GM21576 (cell line): ENCODE results near the gene TJP3.
"Not testable (repeated sequence)": the region's sequence is repeated elsewhere in the genome, so short reads cannot be mapped to it uniquely, and the experiment has no call there.

Experiments used
- ATAC-seq: cut with Tn5 transposase; IDR thresholded peaks from one replicate; pipeline ENCODE4 v1.9.1; 2021; ENCODE audit warnings: mild to moderate bottlenecking, moderate library complexity; ENCODE audit not compliant: unreplicated experiment

Gene TJP3

GRCh38 chr19:3708207-3708931, at the start of gene TJP3:
TJP3 (plus strand) TSS chr19:3708384; CDS start chr19:3728433, 20,049 bp downstream.
- ATAC-seq = no peak

GRCh38 chr19:3658870-3659745, 49.1 kb upstream of the TJP3 start:
- ATAC-seq = no peak

- ATAC-seq = no peak
Observed at GRCh38 chr19:3659746-3660112, 48.5 kb upstream of the TJP3 start.

DNA sequence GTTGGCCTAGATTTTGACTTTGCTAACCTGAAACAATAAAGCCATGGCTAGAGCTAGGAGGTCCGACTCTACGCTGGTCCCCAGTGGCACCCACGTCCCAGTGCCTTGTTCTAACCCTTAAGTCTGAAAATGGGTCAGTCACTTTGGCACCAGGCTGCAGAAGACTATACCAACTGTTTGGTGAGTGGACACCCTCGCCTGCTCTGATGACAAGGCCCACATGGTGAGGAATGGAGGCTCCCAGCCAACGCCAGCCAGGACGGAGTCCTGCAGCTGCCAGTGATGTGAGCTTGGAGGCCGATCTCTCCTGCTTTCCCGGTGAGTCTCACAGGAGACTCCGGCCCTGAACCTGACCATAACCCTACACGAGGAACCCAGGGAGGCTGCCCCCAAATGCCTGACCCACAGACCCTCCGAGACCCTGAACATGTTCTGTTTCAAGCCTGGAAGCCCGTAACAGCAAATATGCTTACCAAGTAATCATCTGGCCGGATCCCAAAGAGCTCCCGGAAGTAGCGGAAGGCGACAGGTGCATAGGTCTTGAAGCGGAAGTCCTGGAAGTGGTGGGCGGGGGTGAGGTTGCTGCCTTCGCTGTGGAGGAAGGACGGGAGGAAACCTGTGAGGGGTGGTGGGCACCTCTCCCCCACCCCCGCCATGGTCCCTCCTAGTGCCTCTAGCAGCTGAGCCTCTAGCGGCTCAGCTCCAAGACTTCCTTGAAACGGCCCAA, 47.5 kb upstream of the TJP3 start:
- ATAC-seq = no peak

DNA sequence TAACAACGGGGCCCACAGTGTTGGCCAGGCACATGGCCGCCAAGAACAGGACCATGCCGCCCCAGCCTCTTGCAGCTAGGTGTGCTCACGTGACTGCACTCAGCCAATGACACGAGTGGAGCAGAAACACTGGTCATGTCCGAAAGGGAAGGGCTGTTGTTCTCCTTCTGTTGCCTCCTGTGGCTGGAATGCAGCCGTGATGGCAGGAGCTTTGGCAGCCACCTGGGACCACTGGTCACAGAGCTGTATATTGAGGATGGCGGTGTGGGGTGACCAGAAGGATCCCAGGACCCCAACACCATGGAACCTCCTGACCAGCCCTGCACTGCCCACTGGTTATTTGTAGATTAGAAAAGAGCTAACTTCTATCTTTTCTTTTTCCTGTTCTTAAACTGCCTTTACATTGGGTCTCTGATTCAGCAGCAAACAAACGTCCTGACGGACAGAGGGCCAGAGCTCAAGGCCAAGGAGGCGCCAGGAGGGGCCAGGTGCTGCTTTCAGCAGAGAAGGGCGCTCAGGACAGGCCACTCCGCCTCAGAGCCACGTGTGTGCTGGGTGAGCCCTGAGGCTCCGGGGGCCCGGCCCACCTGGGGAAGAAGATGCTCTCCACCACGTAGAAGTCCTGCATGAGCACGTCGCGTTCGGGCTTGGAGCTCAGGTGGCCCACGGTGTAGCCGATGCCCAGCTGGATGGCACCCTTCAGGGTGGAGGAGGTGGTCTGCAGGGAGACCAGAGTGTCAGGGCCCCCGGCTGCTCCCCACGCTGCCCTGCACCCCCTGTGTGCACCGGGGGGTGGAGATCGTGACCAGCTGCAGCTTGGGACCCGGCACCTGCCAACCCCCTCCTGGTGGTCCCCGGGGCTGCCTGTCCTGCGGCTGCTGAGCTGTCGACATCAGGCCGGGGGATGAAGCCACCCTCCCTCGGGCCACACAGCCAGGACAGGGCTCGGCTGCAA, 46.6 kb upstream of the TJP3 start:
- no peak for ATAC-seq

GRCh38 chr19:3663838-3664237, 44.3 kb upstream of the TJP3 start:
- ATAC-seq = no peak

- ATAC-seq = no peak
Observed at GRCh38 chr19:3664879-3665642, 43.1 kb upstream of the TJP3 start.

DNA sequence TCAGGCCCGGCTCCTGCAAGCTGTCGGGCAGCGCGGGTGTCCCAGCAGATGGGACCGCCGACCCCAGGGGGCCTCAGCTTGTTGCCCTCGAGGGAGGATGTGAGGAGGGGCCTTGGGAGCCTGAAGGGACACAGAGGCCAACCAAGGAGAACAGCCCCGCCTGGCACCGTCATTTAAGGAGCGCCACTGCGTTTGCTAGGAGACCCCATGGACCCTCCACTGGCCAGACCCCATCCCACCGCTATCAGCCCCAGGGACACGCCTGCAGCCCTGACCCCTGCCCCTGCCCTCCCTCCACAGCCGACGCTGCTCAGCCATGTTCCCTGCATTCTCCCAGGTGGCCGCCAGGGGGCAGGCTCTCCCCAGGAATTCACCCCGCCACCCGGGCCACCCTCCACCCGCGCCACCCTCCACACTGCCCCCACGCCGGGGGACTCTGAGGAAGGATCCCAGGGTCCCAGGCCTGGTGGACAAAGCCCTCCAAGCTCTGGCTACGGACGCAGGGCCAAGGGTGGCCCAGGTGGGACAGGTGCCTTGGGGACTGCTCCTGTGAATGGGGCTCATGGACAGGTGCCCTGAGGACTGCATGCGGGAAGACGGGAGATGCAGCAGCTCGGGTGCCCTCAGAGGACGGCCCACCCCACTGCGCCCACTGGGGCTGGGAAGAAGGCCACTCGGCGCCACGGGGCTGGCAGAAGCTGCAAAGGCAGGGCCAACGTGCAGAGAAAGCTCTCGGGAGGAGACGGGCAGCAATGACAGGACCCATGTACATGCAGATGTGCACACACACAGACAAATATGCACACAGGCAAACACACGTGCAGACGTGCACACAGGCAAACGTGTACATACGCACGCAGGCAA, 42.3 kb upstream of the TJP3 start:
- no peak for ATAC-seq

DNA sequence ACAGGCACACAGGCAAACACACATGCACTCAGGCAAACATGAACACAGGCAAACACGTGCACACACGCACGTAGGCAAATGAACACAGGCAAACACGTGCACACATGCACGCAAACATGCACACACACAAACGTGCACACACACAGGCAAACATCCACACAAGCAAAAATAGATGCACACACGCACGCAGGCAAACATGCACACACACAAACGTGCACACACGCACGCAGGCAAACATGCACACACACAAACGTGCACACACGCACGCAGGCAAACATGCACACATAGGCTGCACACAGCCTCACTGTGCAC, 41.7 kb upstream of the TJP3 start:
- ATAC-seq = not testable (repeated sequence)

GRCh38 chr19:3667037-3667638, 41.0 kb upstream of the TJP3 start:
- ATAC-seq = no peak

- ATAC-seq = no peak
Observed at GRCh38 chr19:3667766-3668165, 40.4 kb upstream of the TJP3 start.

GRCh38 chr19:3668331-3669081, 39.7 kb upstream of the TJP3 start:
- ATAC-seq = no peak

DNA sequence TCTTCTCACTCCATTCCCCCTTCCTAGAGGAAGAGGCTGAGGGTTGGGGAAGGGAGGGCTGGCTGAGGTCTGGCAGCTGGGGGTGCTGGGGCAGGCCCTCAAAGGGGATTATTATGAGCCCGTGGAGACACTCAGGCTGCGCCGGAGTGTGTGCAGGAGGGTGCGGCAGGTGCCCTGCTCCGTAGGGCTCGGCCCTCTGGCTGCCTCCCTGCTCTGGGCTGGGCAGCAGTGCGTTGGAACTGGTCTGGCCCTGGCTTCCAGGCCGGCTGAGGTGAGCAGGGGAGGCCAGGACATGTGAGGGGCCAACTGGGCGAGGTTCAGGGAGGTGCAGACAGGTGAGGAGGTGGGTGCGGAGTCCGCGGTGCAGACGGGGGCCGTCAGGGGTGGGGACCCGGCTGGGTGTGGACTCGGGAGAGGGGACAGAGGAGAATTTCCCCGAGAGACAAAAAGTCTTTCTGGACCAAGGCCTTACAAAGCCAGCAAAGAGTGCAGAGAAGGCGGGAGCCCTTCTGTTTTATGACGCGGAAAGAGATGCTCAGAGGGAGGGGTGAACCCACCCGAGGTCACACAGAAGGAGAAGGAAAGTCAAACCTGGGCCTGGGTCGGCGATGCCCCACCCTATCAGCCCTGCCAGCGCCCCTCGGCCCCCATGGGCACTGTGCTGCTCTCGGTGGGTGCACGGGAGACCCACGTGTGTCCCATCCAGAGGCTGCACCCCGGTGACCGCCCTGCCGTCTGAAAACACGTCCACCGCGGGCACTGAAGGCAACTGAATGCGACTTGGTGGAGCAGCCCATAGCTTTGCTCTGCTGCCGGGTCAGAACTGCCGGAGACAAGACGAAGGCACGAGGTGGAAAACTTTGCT, 38.9 kb upstream of the TJP3 start:
- ATAC-seq = no peak

DNA sequence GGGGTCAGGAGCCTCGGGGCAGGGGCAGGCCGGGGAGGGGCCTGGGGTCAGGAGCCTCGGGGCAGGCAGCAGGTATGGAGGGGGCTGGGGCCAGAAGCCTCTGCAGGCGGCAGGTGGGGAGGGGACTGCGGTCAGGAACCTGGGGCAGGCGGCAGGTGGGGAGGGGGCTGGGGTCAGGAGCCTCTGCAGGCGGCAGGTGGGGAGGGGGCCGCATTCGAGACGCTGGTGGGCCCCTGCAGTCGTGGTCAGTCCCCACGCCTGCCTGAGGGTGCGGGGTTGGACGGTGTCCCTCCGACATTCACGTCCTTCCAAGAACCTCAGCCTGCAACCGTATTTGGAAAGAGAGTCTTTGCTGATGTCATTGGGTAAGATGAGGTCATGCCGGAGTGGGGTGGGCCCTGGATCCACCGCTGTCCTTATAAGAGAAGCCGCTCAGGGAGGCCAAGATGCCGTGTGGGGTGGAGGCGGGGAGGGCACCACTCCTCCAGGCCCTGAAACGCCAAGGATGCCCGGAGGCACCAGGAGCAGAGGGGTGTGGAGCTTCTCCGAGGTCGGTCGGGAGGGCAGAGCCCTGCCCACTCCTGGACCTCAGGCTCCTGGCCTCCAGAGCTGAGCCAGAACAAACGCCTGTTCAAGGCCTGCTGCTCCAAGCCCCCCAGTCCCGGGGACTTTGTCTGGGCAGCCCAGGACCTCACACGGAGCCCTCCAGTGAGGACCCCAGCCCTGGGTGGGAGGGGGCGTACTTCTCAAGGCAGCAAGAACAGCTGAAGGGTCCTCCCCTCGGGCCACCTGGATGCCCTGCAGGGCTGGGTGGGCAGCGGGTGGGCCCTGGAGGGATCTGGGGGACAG, 38.0 kb upstream of the TJP3 start:
- ATAC-seq = no peak

DNA sequence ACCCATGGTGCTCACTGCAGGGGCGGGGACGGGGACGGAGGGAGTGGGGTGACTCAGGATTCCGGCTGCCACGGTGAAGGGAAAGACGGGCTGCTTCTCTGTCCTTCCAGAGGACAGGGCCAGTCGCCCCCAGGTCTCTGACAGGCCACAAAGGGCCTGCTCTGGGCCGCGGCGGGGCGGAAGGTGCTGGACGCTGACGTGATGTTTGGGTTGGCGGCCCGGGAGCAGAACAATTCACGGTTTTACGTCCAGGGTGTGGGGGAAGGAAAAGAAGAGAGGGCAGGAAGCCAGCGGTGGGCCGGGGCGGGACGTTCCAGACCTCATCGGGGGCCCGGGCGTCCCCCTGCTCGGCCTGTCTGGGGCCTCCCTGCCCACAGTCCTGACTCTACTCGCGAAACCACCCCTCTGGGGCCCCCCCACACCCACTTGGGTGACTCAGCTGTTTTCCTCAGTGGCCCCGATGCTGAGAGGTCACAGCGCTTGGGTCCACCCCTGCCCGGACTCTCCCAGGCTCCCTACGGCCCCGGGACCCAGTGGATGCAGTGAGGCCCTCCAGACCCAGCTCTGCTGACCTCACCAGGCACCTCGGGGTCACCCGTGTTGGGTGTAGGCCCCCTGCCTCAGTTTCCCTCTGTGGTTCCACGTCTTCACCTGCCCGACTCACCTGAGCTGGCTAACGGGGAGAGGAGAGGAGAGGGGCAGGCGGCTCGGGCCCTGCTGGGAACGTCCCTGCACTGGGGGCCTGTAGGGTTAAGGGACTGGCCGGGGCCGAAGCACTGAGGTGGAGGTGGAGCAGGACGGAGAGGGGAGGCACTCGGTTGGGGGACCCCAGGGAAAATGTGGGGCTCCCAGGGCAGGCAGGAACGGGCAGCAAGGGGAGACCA, 37.1 kb upstream of the TJP3 start:
- no peak for ATAC-seq
